GM23248 (cell line): ENCODE measurements around the gene A2M. TPM values are rescaled to one million over a fixed set of nuclear protein-coding genes. Genes with fewer than 3 reads are reported as not detected.

Experiments
- DNase-seq: peaks from one replicate; pipeline ENCODE4 v3.0.0-alpha.2; 2015
- H2AFZ ChIP-seq: fragments of 200-600 bp; sonication (generic); 2 replicates; pipeline ENCODE4 v1.6.1; 2016; ENCODE audit warnings: antibody characterized with exemption
- H3F3A ChIP-seq: fragments of 200-600 bp; sonication (generic); 2 replicates; pipeline ENCODE4 v1.6.1; 2016; ENCODE audit warnings: mild to moderate bottlenecking, antibody characterized with exemption, mixed run types; ENCODE audit not compliant: insufficient read depth
- H3K27ac ChIP-seq: fragments of 200-600 bp; sonication (generic); 2 replicates; pipeline ENCODE4 v1.5.1; 2016; ENCODE audit warnings: mild to moderate bottlenecking
- H3K27me3 ChIP-seq: fragments of 200-600 bp; sonication (generic); replicated peaks from 2 replicates; pipeline ENCODE4 v1.6.1; 2016; ENCODE audit warnings: mild to moderate bottlenecking; ENCODE audit not compliant: insufficient read depth
- H3K36me3 ChIP-seq: fragments of 200-600 bp; sonication (generic); 2 replicates; pipeline ENCODE4 v1.6.1; 2016; ENCODE audit warnings: low read depth, mild to moderate bottlenecking
- H3K4me1 ChIP-seq: fragments of 200-600 bp; sonication (generic); 2 replicates; pipeline ENCODE4 v1.6.1; 2016; ENCODE audit warnings: mild to moderate bottlenecking; ENCODE audit not compliant: insufficient read depth
- H3K4me2 ChIP-seq: fragments of 200-600 bp; sonication (generic); one replicate; pipeline ENCODE4 v1.6.1; 2016; ENCODE audit warnings: mild to moderate bottlenecking; ENCODE audit not compliant: unreplicated experiment
- H3K4me3 ChIP-seq: fragments of 200-600 bp; sonication (generic); 2 replicates; pipeline ENCODE4 v1.5.1; 2016; ENCODE audit warnings: mild to moderate bottlenecking
- H3K79me2 ChIP-seq: fragments of 200-600 bp; sonication (generic); 2 replicates; pipeline ENCODE4 v1.6.1; 2016; ENCODE audit warnings: mild to moderate bottlenecking; ENCODE audit not compliant: insufficient read depth
- H3K9ac ChIP-seq: fragments of 200-600 bp; sonication (generic); 2 replicates; pipeline ENCODE4 v1.6.1; 2016; ENCODE audit warnings: mild to moderate bottlenecking
- H3K9me2 ChIP-seq: fragments of 200-600 bp; sonication (generic); 2 replicates; pipeline ENCODE4 v1.6.1; 2016; ENCODE audit warnings: mixed run types, mild to moderate bottlenecking, moderate library complexity; ENCODE audit not compliant: insufficient read depth
- H3K9me3 ChIP-seq: fragments of 200-600 bp; sonication (generic); one replicate; pipeline ENCODE4 v1.6.1; 2017; ENCODE audit warnings: low read depth
- H4K20me1 ChIP-seq: fragments of 200-600 bp; sonication (generic); 2 replicates; pipeline ENCODE4 v1.6.0; 2016; ENCODE audit not compliant: insufficient read depth
- EZH2 ChIP-seq: fragments of 200-600 bp; sonication (generic); IDR thresholded peaks from 2 replicates; pipeline ENCODE4 v1.6.1; 2018; ENCODE audit warnings: antibody characterized with exemption, mild to moderate bottlenecking; ENCODE audit not compliant: insufficient read depth, poor library complexity, severe bottlenecking
- EZH2phosphoT487 ChIP-seq: fragments of 200-600 bp; sonication (generic); IDR thresholded peaks from 2 replicates; pipeline ENCODE4 v1.6.1; 2018; ENCODE audit warnings: antibody characterized with exemption, moderate library complexity, mild to moderate bottlenecking, low read depth; ENCODE audit not compliant: insufficient read depth
- WGBS, 2 experiments: methylation state at CpG; one replicate each; pipeline ENCODE4 v1.1.6; 2015 to 2017; ENCODE audit warnings: low lambda C conversion rate in 2 of 2, low coverage in 1 of 2; ENCODE audit errors: missing lambda C conversion rate in 2 of 2; 5-methylcytosine and 5-hydroxymethylcytosine counted together
- in situ Hi-C: fragments of 300-500 bp; cut with MboI; formaldehyde crosslinking; loops from 2 replicates; pipeline ENCODE4 v1.15.0; 2020
- polyA plus RNA-seq: library from polyadenylated mRNA; unstranded; fragments of >200 nt; fragmentation: Nextera tagmentation; extraction: Ambion mirVana; gene quantifications from 2 replicates; pipeline ENCODE4 v1.2.1, GENCODE V29; 2016
- total RNA-seq: library from RNA; depleted of rRNA; stranded (reverse); fragments of >200 nt; shearing (Covaris generic); gene quantifications from 2 replicates; pipeline ENCODE4 v1.2.3, GENCODE V29; 2014; rRNA removed

A2M gene
- total and polyA plus RNA-seq, 2 experiments from 2014 or later: 34.9 to 40.1 TPM

DNA sequence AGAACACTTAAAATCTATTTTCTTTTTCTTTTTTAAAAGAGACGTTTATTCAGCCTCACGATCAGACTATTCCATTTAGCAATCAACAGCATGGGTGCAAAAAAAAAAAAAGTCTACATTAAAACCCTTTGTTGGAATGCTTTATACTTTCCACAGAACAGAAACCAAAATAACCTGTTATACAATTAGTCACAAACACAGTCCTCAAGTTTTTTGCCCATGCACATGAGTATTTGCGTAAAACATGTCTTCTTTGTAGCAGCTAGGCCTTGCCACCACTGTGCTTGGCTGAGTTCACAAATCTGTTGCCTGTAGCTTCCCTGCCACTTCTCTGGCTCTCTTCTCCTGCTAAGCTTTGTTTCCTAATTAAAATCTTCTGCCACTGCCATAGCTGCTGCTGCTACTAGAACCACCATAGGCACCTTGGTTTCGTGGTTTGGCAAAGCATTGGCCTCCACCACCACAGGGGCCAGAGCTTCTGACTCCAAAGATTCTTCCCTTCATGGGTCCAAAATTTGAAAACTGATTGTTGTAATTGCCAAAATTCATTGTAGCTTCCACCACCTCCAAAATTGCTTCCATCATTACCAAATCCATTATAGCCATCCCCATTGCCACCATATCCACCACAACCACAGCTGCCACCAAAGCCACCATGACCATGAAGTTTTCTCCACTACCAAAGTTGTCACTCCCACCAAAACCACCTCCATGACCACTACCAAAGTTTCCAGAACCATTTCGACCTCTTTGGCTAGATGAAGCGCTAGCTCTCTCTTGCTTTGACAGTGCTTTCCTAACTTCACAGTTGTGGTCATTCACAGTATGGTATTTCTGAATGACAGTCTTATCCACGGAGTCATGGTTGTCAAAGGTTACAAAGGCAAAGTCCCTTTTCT, 88.3 kb downstream of the A2M start:
- in situ Hi-C loops: loop anchor here (25.0 kb wide), 1 partner anchor 340 kb away; the partner anchor contains the start of gene RIMKLB
- TF ChIP-seq EZH2phosphoT487 (no peak), EZH2 (no peak)
- no peak overlapping the region for H3K27ac ChIP-seq
- H3K4me3 ChIP-seq: no peak overlapping the region
- H3K27me3 ChIP-seq: peaks cover 7% of the 10 kb centered on the region
- H3K9me3 ChIP-seq: no peaks in the 10 kb centered on the region
- H3K79me2 ChIP-seq: no peaks in the 10 kb centered on the region
- DNase-seq: no peak
- no peaks in the 10 kb centered on the region for H4K20me1 ChIP-seq
- H3K9ac ChIP-seq: no peak overlapping the region
- H3K9me2 ChIP-seq: no peaks in the 10 kb centered on the region
- no peak overlapping the region for H3K4me2 ChIP-seq
- no peaks in the 10 kb centered on the region for H3F3A ChIP-seq
- no peaks in the 10 kb centered on the region for H3K36me3 ChIP-seq
- H3K4me1 ChIP-seq: no peaks in the 10 kb centered on the region
- no peak overlapping the region for H2AFZ ChIP-seq
- 36% methylated on average over 7 of the region's 7 CpGs for WGBS, 2 experiments

GRCh38 chr12:9024512-9024911, 91.2 kb downstream of the A2M start:
- peaks cover 7% of the 10 kb centered on the region for H3K27me3 ChIP-seq
- WGBS, 2 experiments: 36 to 40% methylated on average over 2 of the region's 2 CpGs
- no peaks in the 10 kb centered on the region for H3K9me2 ChIP-seq
- H3K79me2 ChIP-seq: no peaks in the 10 kb centered on the region
- no peaks in the 10 kb centered on the region for H3K36me3 ChIP-seq
- H4K20me1 ChIP-seq: no peaks in the 10 kb centered on the region
- TF ChIP-seq EZH2phosphoT487 (no peak), EZH2 (no peak)
- H3K27ac ChIP-seq: no peak overlapping the region
- no peak overlapping the region for H3K4me3 ChIP-seq
- no peak overlapping the region for H3K4me2 ChIP-seq
- H2AFZ ChIP-seq: no peak overlapping the region
- no peaks in the 10 kb centered on the region for H3K9me3 ChIP-seq
- no peaks in the 10 kb centered on the region for H3F3A ChIP-seq
- no peaks in the 10 kb centered on the region for H3K4me1 ChIP-seq
- no peak overlapping the region for H3K9ac ChIP-seq
- in situ Hi-C loops: no loop called here
- DNase-seq: no peak

DNA sequence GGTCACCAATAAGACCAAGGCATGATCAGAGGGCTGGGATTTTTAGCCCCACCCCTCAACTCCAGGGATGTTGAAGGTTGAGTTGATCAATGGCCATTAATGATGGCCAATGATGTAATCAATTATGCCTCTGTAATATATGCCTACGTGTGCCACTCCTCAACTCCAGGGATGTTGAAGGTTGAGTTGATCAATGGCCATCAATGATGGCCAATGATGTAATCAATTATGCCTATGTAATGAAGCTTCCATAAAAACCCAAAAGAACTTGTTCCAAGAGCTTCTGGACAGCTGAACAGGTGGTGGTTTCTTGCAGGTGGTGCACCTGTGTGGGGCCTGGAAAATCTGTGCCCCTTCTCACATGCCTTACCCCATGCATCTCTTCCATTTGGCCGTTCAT, 93.1 kb downstream of the A2M start:
- no peak for TF ChIP-seq EZH2phosphoT487
- TF ChIP-seq EZH2: no peak
- no peaks in the 10 kb centered on the region for H3K9me3 ChIP-seq
- no peaks in the 10 kb centered on the region for H3K79me2 ChIP-seq
- no peak overlapping the region for H3K4me3 ChIP-seq
- no peak overlapping the region for H3K9ac ChIP-seq
- no peaks in the 10 kb centered on the region for H3K36me3 ChIP-seq
- peaks cover 7% of the 10 kb centered on the region for H3K27me3 ChIP-seq
- H2AFZ ChIP-seq: no peak overlapping the region
- no peak overlapping the region for H3K4me2 ChIP-seq
- 28 to 39% methylated on average over 2 of the region's 2 CpGs for WGBS, 2 experiments
- no peak overlapping the region for H3K27ac ChIP-seq
- no peaks in the 10 kb centered on the region for H3F3A ChIP-seq
- no peak for DNase-seq
- in situ Hi-C loops: no loop called here
- no peaks in the 10 kb centered on the region for H3K4me1 ChIP-seq
- no peaks in the 10 kb centered on the region for H4K20me1 ChIP-seq
- no peaks in the 10 kb centered on the region for H3K9me2 ChIP-seq

Other genes with a start within 250 kb of the A2M start
- 15.4 and 16.1 TPM in 2 replicates for gene PHC1, start 201.4 kb downstream of the A2M start, total RNA-seq
- gene PHC1, start 201.4 kb downstream of the A2M start, polyA plus RNA-seq: 4.6 and 6.4 TPM in 2 replicates
- 84.8 and 87.1 TPM in 2 replicates for gene M6PR, start 166.3 kb downstream of the A2M start, total RNA-seq
- 85.8 and 90.0 TPM in 2 replicates for gene M6PR, start 166.3 kb downstream of the A2M start, polyA plus RNA-seq
- not detected in 2 replicates for gene KLRG1, start 126.4 kb downstream of the A2M start, total RNA-seq
- gene KLRG1, start 126.4 kb downstream of the A2M start, polyA plus RNA-seq: 1.1 TPM in 1 of 2 replicates, not detected in the other
- not detected in 2 replicates for gene PZP, start 92.5 kb upstream of the A2M start, total RNA-seq
- not detected in 2 replicates for gene PZP, start 92.5 kb upstream of the A2M start, polyA plus RNA-seq